ENCODE data around the gene TRAPPC11. TPM values are rescaled to one million over a fixed set of nuclear protein-coding genes. Genes with fewer than 3 reads are reported as not detected.
"Not testable (repeated sequence)": the region's sequence is repeated elsewhere in the genome, so short reads cannot be mapped to it uniquely, and the experiment has no call there.

Gene TRAPPC11
- total and polyA plus RNA-seq, 4 donors = 7.6 to 27.9 (median 14.9) TPM

DNA sequence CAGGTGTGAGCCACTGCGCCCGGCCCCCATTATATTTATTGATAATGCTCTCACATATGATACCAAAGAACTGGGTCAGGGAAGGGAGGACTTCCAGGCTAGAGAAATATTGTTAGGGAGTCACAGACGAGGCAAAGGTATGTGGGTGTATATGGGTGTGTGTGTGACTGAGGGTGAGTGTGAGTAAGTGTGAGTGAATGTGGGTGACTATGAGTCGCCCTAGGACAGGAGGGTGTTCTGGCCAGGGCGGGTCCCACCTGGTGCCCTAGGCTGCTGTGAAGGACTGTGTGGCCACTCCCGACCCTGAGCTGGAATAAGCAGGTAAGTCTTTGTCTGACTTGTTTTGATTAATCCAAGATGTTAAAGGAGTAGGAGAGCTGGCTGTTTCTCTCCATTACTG is 34.5 kb upstream of the TRAPPC11 start (continued):
- TF ChIP-seq REST (IDR thresholded peaks at IDR 0.05) (no peak), GABPA (IDR thresholded peaks at IDR 0.05 in 1 of 2, conservative IDR thresholded peaks at IDR 0.05 in 1 of 2) (no peak), JUND (IDR thresholded peaks at IDR 0.05) (no peak), RXRA (IDR thresholded peaks at IDR 0.05) (no peak)
- TF ChIP-seq, protein P1, sequence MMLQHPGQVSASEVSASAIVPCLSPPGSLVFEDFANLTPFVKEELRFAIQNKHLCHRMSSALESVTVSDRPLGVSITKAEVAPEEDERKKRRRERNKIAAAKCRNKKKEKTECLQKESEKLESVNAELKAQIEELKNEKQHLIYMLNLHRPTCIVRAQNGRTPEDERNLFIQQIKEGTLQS (IDR thresholded peaks at IDR 0.05) = no peak

- no peak for DNase-seq (ENCODE audit: low spot score)
- Histone ChIP-seq H3K27me3 (ENCODE audit: control insufficient read depth in 4 of 4, insufficient read depth in 4 of 4, low read length in 3 of 4) (no peaks in the 10 kb centered on the region), H3K4me1 (ENCODE audit: control insufficient read depth in 4 of 4, insufficient read depth in 4 of 4, low read length in 3 of 4) (peaks cover 0 to 7% (median 5%) of the 10 kb centered on the region in 4 donors), H3K4me3 (ENCODE audit: low read depth in 1 of 3, low read length in 3 of 3) (no peak overlapping the region), H3K27ac (ENCODE audit: low read depth in 1 of 2, low read length in 2 of 2) (no peak overlapping the region), H3K9me3 (ENCODE audit: control insufficient read depth in 4 of 4, low read length in 3 of 4) (no peaks in the 10 kb centered on the region), H3K9ac (ENCODE audit: low read depth in 1 of 2, low read length in 2 of 2) (no peak overlapping the region), H3K36me3 (ENCODE audit: control insufficient read depth in 4 of 4, insufficient read depth in 3 of 4, low read depth in 1 of 4, low read length in 3 of 4) (no peaks in the 10 kb centered on the region)
- TF ChIP-seq HNF4G (IDR thresholded peaks at IDR 0.05) (no peak), NR2F2 (IDR thresholded peaks at IDR 0.05) (no peak), FOXA2 (IDR thresholded peaks at IDR 0.05) (no peak), SP1 (IDR thresholded peaks at IDR 0.05) (no peak), REST (IDR thresholded peaks at IDR 0.05) (no peak), GABPA (IDR thresholded peaks at IDR 0.05 in 1 of 2, conservative IDR thresholded peaks at IDR 0.05 in 1 of 2) (no peak), EGR1 (IDR thresholded peaks at IDR 0.05; ENCODE audit: low read depth in 2 of 2) (no peak), RAD21 (IDR thresholded peaks at IDR 0.05) (no peak), FOXA1 (IDR thresholded peaks at IDR 0.05) (no peak), HNF4A (conservative IDR thresholded peaks at IDR 0.05) (no peak), ZBTB33 (IDR thresholded peaks at IDR 0.05) (no peak), JUND (IDR thresholded peaks at IDR 0.05) (no peak), TAF1 (conservative IDR thresholded peaks at IDR 0.05) (no peak)
- TF ChIP-seq, protein P1 (IDR thresholded peaks at IDR 0.05) = no peak
- WGBS = 90% methylated on average over 6 of the region's 6 CpGs
Measured at GRCh38 chr4:183626168-183626567, 32.9 kb upstream of the TRAPPC11 start.

DNA sequence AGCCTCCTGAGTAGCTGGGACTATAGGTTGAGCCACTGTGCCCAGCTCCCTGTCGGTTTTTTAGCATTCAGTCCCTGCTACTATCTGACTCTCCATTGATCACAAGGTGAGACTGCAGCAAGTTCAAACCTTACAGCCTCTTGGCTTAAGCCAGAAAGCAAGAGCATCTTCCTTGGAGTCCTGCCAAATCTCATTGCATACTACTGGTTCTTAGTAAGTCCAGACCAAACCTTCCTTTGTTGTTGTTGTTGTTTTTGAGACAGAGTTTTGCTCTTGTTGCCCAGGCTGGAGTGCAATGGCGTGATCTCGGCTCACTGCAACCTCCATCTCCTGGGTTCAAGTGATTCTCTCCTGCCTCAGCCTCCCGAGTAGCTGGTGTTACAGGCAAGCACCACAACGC is 31.8 kb upstream of the TRAPPC11 start:
- H3K4me3 ChIP-seq (ENCODE audit: low read depth in 1 of 3, low read length in 3 of 3); H3K9me3 ChIP-seq (ENCODE audit: control insufficient read depth in 4 of 4, low read length in 3 of 4); DNase-seq (ENCODE audit: low spot score); H3K27me3 ChIP-seq (ENCODE audit: control insufficient read depth in 4 of 4, insufficient read depth in 4 of 4, low read length in 3 of 4); H3K9ac ChIP-seq (ENCODE audit: low read depth in 1 of 2, low read length in 2 of 2); H3K36me3 ChIP-seq (ENCODE audit: control insufficient read depth in 4 of 4, insufficient read depth in 3 of 4, low read depth in 1 of 4, low read length in 3 of 4); H3K4me1 ChIP-seq (ENCODE audit: control insufficient read depth in 4 of 4, insufficient read depth in 4 of 4, low read length in 3 of 4); H3K27ac ChIP-seq (ENCODE audit: low read depth in 1 of 2, low read length in 2 of 2): not testable (repeated sequence)
- WGBS = 93% methylated on average over 5 of the region's 5 CpGs

Data from liver (tissue), 9 donors.